Effector memory CD8-positive, alpha-beta T cell (primary cell): Measurements from ENCODE around the gene CFD.
"Not testable (repeated sequence)": the region's sequence is repeated elsewhere in the genome, so short reads cannot be mapped to it uniquely, and the experiment has no call there.

Experiments used
- ATAC-seq: fragments of 150-1000 bp; cut with Tn5 transposase; replicated peaks from 2 replicates; pipeline ENCODE4 v1.10.0; 2021; ENCODE audit warnings: mild to moderate bottlenecking, moderate library complexity
- DNase-seq, 3 experiments: peaks; one replicate each; pipeline ENCODE4 v3.0.0; 2021
- H3K27ac Mint-ChIP-seq, 2 donors: one replicate each; pipeline ENCODE4 v1.8.0; 2022; ENCODE audit warnings: mild to moderate bottlenecking in 2 of 2, mixed read lengths in 2 of 2, moderate library complexity in 2 of 2
- H3K27me3 Mint-ChIP-seq, 2 donors: one replicate each; pipeline ENCODE4 v1.8.0; 2022; ENCODE audit warnings: mixed read lengths in 2 of 2
- H3K36me3 Mint-ChIP-seq: one replicate; pipeline ENCODE4 v1.8.0; 2022; ENCODE audit warnings: mild to moderate bottlenecking, moderate library complexity, mixed read lengths; ENCODE audit not compliant: insufficient read depth
- H3K4me1 Mint-ChIP-seq, 2 donors: one replicate each; pipeline ENCODE4 v1.8.0; 2022; ENCODE audit warnings: low read depth in 2 of 2, mixed read lengths in 2 of 2
- H3K4me3 Mint-ChIP-seq, 2 donors: one replicate each; pipeline ENCODE4 v1.8.0; 2022; ENCODE audit warnings: mild to moderate bottlenecking in 2 of 2, mixed read lengths in 2 of 2, moderate library complexity in 2 of 2
- H3K9me3 Mint-ChIP-seq, 2 donors: one replicate each; pipeline ENCODE4 v1.8.0; 2022; ENCODE audit warnings: mixed read lengths in 2 of 2

The CFD gene

DNA sequence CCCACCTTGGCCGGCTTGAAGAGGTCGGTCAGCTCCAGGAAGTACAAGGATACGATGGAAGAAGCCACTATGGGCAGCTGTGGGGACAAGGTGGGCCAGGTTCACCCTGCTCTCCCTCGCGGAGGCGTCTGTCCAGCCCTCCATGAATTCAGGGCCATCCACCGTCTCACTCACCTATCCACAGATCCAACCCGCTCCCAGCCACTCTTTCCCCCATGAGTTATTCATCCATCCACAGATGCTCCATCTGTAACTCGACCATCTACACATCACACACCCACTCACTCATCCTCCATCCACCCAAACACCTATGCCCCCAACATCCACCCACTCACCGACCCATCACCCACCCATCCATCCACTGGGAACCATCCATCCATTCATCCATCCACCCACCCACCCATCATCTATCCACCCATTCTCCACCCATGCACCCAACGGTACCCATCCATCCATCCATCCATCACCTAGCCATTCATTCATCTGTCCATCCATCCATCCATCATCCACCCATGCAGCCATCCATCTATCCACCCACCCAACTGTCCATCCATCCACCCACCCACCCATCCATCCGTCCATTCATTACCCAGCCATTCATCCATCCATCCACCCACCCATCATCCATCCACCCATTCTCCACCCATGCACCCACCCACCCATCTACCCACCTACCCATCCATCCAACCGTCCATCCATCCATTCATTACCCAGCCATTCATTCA is 43.5 kb upstream of the CFD start:
- Mint-ChIP-seq H3K4me1 (peaks cover 3 to 4% of the 10 kb centered on the region in 2 donors), H3K27me3 (no peaks in the 10 kb centered on the region), H3K27ac (peak overlapping the region; percentile 6 to 92), H3K36me3 (peaks cover 75% of the 10 kb centered on the region), H3K4me3 (peak overlapping the region in 1 of 2 donors; percentile 16), H3K9me3 (peaks cover 4 to 16% of the 10 kb centered on the region in 2 donors)
- no peak for DNase-seq
- peak; percentile 13 for ATAC-seq

DNA sequence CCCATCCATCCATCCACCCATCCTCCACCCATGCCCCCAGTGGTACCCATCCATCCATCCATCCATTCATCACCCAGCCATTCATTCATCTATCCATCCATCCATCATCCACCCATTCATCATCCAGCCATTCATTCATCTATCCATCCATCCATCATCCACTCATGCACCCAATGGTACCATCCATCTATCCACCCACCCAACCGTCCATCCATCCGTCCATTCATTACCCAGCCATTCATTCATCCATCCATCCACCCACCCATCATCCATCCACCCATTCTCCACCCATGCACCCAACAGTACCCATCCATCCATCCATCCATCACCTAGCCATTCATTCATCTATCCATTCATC is 43.0 kb upstream of the CFD start:
- no peak for ATAC-seq
- no peak overlapping the region for H3K4me3 Mint-ChIP-seq

DNA sequence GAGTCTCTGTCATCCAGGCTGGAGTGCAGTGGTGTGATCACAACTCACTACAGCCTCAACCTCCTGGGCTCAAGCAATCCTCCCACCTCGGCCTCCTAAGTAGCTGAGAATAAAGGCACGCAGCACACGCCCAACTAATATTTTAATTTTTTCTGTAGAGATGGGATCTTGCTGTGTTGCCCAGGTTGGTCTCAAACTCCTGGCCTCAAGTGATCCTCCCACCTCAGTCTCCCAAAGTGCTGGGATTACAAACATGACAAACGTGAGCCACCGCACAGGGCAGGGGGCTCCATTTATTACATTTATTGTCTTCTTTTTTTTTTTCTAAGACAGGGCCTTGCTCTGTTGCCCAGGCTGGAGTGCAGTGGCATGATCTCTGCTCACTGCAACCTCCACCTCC is 39.3 kb upstream of the CFD start:
- ATAC-seq, H3K4me3 Mint-ChIP-seq, H3K4me1 Mint-ChIP-seq, DNase-seq: not testable (repeated sequence)
- Mint-ChIP-seq H3K36me3 (peaks cover 46% of the 10 kb centered on the region), H3K27me3 (peaks cover 7 to 24% of the 10 kb centered on the region in 2 donors), H3K9me3 (peaks cover 4 to 16% of the 10 kb centered on the region in 2 donors), H3K27ac (peak overlapping the region in 1 of 2 donors; percentile 44)

More for the DNA sequence above, 43.0 kb upstream of the CFD start:
- no peaks in the 10 kb centered on the region for H3K27me3 Mint-ChIP-seq
- peaks cover 4 to 16% of the 10 kb centered on the region in 2 donors for H3K9me3 Mint-ChIP-seq
- H3K27ac Mint-ChIP-seq: peak overlapping the region; percentile 6 to 92
- peaks cover 69% of the 10 kb centered on the region for H3K36me3 Mint-ChIP-seq
- peaks cover 3 to 4% of the 10 kb centered on the region in 2 donors for H3K4me1 Mint-ChIP-seq
- no peak for DNase-seq

DNA sequence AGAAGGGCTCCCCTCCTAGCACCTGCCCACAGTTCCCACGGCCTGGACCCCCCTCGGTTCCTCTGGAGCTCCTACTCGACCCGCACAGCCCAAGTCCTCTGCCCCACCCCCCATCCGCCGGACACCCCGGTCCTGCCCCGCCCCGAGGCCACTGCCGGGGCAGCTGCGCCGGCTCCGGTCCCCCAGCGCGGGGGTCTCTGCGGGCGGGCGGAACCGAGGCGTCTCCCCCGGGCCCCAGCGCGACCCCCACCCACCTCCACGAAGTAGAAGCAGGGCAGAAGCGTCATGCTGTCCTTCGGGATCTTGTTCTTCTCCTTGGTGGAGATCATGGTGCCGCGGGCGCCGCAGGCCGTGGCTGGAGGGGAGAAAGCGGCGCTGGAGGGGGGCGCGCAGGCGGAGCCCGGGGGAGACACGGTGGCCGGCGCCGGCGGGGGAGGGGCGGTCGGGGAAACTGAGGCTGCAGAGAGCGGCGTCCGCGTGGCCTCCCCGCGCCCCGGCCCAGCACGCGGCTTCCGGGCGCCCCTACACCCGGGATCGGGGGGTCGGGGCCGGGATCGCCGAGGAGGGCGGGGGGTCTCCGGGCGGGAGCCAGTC is 38.1 kb upstream of the CFD start:
- peak overlapping the region in 1 of 2 donors; percentile 47 for H3K4me3 Mint-ChIP-seq
- peaks cover 7 to 25% of the 10 kb centered on the region in 2 donors for H3K27me3 Mint-ChIP-seq
- H3K36me3 Mint-ChIP-seq: peaks cover 35% of the 10 kb centered on the region
- no peak overlapping the region for H3K27ac Mint-ChIP-seq
- DNase-seq (no peak), ATAC-seq (no peak)
- H3K9me3 Mint-ChIP-seq: peaks cover 4 to 7% of the 10 kb centered on the region in 2 donors
- peaks cover 3% of the 10 kb centered on the region in 2 donors for H3K4me1 Mint-ChIP-seq

DNA sequence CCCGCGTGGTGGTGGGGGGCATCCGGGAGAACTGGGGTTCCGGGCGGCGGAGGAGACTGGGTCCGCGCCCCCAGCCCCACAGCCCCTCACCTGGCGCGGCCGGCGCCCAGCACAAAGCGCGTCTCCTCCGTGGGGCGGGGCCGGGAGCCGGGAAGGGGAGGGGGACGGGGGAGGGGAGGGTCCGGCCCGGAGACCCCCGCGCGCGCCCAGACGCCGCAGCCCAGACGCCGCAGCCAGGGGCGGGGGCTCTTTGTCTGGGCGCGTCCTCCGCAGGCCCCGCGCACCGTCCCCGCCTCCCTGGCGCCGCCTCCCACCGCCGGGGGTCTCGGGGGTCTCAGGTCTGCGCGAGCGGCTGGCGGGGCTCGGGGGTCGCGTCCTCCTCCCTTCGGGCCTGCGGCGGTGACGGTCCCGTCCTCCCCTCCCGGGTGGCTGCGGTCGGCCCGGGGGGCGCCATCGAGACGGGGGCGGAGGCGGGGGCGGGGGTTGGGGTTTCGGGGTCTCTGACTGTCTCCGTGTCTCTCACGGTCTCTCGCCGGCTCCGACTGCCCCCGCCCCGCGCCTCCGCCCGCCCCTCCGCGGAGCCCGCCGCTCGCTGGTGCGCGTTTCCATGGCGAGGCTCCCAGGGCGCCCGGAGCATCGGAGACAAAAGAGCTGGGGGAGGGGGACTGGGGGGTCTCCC is 37.5 kb upstream of the CFD start, which contains the start of gene PLPPR3:
Gene PLPPR3 (minus strand): TSS at position 131 of the 679 bp plus-strand sequence. CDS start 396 bp downstream, outside the sequence.
- no peak within 1 kb of the TSS for H3K27ac Mint-ChIP-seq
- peaks cover 0 to under 1% of the 10 kb centered on the region in 2 donors for H3K9me3 Mint-ChIP-seq
- H3K36me3 Mint-ChIP-seq: peaks cover 31% of the 10 kb centered on the region
- peaks cover 7 to 25% of the 10 kb centered on the region in 2 donors for H3K27me3 Mint-ChIP-seq
- peak within 1 kb of the TSS; percentile 10 to 47 for H3K4me3 Mint-ChIP-seq
- ATAC-seq: no peak
- DNase-seq: no peak
- H3K4me1 Mint-ChIP-seq: peaks cover 0 to 3% of the 10 kb centered on the region in 2 donors

DNA sequence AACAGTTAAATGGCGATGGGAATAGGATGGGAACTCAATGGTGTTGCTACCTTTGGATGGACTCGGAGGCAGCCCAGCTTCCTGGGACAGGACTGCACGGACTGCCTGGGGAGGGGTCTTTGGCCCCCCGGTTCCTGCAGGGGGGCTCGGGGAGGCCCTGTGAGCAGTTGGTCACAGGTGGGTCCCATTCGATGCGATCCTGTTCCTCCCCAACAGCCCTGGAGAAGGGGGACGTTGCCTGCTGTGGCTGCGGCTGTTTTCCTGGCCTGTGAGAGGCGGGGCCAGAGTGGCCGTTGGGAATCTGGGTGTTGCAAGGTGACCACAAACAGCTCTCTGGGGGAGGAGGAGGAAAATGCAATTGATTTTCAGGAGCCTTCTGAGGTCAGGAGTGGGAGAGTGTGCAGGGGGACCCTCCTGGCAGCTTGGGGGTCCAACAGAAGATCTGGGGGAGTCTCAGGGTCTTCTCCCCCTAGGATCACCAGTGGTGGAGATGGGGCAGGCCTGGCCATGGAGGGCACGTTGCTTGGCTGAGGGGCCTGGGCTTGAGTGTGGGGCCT is 35.8 kb upstream of the CFD start:
- H3K27ac Mint-ChIP-seq: peak overlapping the region in 1 of 2 donors; percentile 84
- DNase-seq: no peak
- peaks cover 0 to 2% of the 10 kb centered on the region in 2 donors for H3K4me1 Mint-ChIP-seq
- no peak for ATAC-seq
- no peaks in the 10 kb centered on the region for H3K9me3 Mint-ChIP-seq
- H3K4me3 Mint-ChIP-seq: peak overlapping the region in 1 of 2 donors; percentile 25
- H3K36me3 Mint-ChIP-seq: peaks cover 20% of the 10 kb centered on the region
- H3K27me3 Mint-ChIP-seq: peaks cover 7 to 25% of the 10 kb centered on the region in 2 donors

DNA sequence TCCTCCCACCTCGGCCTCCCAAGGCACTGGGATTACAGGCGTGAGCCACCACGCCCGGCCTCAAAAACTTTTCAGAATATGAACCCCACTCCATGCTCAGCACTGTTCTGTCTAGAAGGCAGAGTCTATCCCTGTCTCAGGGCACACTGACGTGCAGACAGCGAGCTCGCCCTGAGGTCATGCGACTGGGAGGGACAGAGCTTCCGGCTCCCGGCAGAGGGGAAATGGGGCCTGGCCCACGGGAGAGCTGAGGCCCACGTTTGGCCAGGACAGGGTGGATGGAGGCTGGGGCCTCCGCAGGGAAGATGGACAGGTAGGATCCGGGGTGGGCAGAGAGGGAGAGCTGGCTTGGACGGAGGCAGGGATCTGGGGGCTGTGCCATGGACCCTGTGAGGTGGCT is 34.6 kb upstream of the CFD start:
- Mint-ChIP-seq H3K4me3 (no peak overlapping the region), H3K9me3 (no peaks in the 10 kb centered on the region), H3K36me3 (peaks cover 16% of the 10 kb centered on the region), H3K27me3 (peaks cover 7 to 25% of the 10 kb centered on the region in 2 donors), H3K27ac (no peak overlapping the region), H3K4me1 (peaks cover 0 to 2% of the 10 kb centered on the region in 2 donors)
- DNase-seq (no peak), ATAC-seq (no peak)

DNA sequence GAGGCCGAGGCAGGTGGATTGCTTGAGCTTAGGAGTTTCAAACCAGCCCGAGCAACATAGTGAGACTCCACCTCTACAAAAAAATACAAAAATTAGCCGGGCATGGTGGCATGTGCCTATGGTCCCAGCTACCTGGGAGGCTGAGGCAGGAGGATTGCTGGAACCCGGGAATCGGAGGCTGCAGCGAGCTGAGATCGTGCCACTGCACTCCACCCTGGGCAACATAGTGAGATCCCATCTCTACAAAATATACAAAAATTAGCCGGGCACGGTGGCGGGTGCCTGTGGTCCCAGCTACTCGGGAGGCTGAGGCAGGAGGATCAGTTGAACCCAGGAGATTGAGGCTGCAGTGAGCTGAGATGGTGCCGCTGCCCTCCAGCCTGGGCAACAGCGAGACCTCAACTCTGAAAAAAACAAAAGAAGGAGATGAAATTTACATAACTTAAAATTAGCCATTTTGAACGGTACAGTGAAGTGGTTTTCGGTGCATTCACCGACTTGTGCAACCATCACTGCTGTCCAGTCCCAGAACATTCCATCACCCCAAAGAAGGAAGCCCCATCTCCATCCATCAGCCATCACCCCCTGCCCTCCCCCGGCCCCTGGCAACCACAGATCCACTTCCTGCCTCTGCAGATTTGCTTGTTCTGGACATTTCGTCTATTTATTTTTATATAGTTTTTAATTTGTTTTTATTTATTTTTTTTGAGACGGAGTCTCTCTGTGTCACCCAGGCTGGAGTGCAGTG is 33.4 kb upstream of the CFD start:
- DNase-seq (no peak), ATAC-seq (no peak)
- Mint-ChIP-seq H3K27me3 (peaks cover 7 to 29% of the 10 kb centered on the region in 2 donors), H3K9me3 (no peaks in the 10 kb centered on the region), H3K4me1 (peaks cover 0 to 2% of the 10 kb centered on the region in 2 donors), H3K27ac (no peak overlapping the region), H3K36me3 (peaks cover 12% of the 10 kb centered on the region), H3K4me3 (no peak overlapping the region)

DNA sequence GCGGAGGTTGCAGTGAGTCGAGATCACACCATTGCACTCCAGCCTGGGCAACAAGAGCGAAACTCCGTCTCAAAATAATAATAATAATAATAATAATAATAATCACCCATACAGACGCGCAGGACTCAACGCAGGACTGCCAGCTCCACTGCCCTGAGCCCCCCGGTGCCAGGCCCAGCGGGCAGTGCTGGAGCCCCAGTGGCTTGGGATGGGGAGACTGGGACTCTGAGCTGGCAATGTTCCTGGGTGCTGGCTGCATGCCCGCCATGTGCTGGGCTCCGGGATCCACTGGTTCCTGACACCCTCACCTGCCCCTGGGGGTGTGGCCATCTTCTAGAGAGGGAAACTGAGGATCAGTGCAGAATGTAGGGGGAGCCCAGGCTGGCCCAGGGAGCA is 32.2 kb upstream of the CFD start:
- Mint-ChIP-seq H3K27ac (no peak overlapping the region), H3K4me3 (no peak overlapping the region), H3K27me3 (peaks cover 7 to 35% of the 10 kb centered on the region in 2 donors), H3K9me3 (no peaks in the 10 kb centered on the region), H3K4me1 (peaks cover 0 to 2% of the 10 kb centered on the region in 2 donors), H3K36me3 (peaks cover 12% of the 10 kb centered on the region)
- no peak for ATAC-seq
- DNase-seq: no peak

DNA sequence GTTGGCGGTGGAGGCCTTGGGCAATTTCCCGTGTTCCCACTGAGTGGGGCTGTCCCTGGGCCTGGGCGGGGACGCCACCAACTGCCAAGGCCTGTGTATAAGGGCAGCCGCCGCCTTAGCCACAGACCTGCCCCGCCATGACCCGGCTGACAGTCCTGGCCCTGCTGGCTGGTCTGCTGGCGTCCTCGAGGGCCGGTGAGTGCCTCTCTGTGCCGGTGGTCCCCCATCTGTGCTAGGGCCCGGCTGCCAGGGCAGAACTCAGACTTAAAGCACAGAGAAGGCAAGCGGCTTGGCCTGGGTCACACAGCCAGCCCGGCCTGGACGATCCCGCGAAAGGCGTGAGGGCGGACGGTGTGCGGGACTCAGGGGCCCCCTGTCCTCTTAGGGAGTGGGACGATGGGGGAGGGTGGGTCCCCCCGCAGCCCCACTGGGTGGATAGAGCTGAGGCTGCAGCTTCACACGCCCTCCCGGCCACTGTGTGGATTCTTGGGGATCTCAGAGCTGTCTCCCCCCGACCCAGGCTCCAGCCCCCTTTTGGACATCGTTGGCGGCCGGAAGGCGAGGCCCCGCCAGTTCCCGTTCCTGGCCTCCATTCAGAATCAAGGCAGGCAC is 31.6 kb upstream of the CFD start, which contains the start of gene AZU1:
Gene AZU1 (plus strand): TSS at position 128 of the 612 bp plus-strand sequence. CDS start 10 bp downstream, at position 138.
- Mint-ChIP-seq H3K9me3 (no peaks in the 10 kb centered on the region), H3K27ac (no peak within 1 kb of the TSS), H3K4me1 (peaks cover 0 to 2% of the 10 kb centered on the region in 2 donors), H3K36me3 (peaks cover 11% of the 10 kb centered on the region), H3K4me3 (no peak within 1 kb of the TSS), H3K27me3 (peaks cover 7 to 33% of the 10 kb centered on the region in 2 donors)
- ATAC-seq (no peak), DNase-seq (no peak)

DNA sequence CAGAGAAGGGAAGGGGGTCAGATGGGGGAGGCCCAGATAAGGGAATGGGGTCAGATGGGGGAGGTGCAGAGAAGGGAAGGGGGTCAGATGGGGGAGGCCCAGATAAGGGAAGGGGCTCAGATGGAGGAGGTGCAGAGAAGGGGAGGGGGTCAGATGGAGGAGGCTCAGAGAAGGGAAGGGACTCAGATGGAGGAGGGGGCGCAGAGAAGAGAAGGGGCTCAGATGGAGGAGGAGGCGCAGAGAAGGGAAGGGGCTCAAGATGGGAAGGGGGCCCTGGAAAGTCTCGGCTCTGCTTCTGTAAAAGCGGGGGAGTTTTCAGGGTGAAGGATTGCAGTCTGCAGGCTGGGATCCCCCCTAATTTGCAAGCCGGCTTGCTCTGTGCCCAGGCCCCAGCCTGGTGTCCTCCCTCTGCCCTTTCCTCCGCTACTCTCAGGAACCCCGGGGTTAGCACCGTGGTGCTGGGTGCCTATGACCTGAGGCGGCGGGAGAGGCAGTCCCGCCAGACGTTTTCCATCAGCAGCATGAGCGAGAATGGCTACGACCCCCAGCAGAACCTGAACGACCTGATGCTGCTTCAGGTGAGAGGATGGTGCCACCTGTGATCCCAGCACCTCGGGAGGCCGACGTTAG is 30.2 kb upstream of the CFD start:
- Mint-ChIP-seq H3K36me3 (peaks cover 5% of the 10 kb centered on the region), H3K27ac (no peak overlapping the region), H3K9me3 (no peaks in the 10 kb centered on the region), H3K27me3 (peaks cover 0 to 22% of the 10 kb centered on the region in 2 donors), H3K4me1 (peaks cover 0 to 2% of the 10 kb centered on the region in 2 donors), H3K4me3 (no peak overlapping the region)
- no peak for ATAC-seq
- no peak for DNase-seq
